ENCODE results near the gene RAB3IL1.
A peak's percentile ranks its signal among the peaks of the same experiment; 100 is the strongest.

GRCh38 chr11:61871158-61871597 lies 46.2 kb downstream of the RAB3IL1 start:
- TF ChIP-seq CTCF (IDR thresholded peaks at IDR 0.05; ENCODE audit: insufficient read depth, low read length) = peak; percentile 74
- TF ChIP-seq GABPA (IDR thresholded peaks at IDR 0.05; ENCODE audit: low read depth) = no peak
- no peak for TF ChIP-seq REST (IDR thresholded peaks at IDR 0.05; ENCODE audit: insufficient replicate concordance, low read depth)
- TF ChIP-seq SPI1 (IDR thresholded peaks at IDR 0.05; ENCODE audit: borderline replicate concordance, low read depth) = no peak

Data from HL-60 (cell line).